BLaER1 (cell line): ENCODE data around the gene ZMYND10.
A peak's percentile ranks its signal among the peaks of the same experiment; 100 is the strongest.

Experiments
- H3K27ac ChIP-seq: shearing (Covaris generic); formaldehyde crosslinking; 2 replicates; pipeline ENCODE4 v1.8.1; 2022
- H3K27me3 ChIP-seq: shearing (Covaris generic); formaldehyde crosslinking; 2 replicates; pipeline ENCODE4 v1.8.1; 2022
- H3K36me3 ChIP-seq: shearing (Covaris generic); formaldehyde crosslinking; 2 replicates; pipeline ENCODE4 v1.8.1; 2022
- H3K4me1 ChIP-seq: shearing (Covaris generic); formaldehyde crosslinking; 2 replicates; pipeline ENCODE4 v1.8.1; 2022
- H3K4me2 ChIP-seq: shearing (Covaris generic); formaldehyde crosslinking; 2 replicates; pipeline ENCODE4 v1.8.1; 2022
- H3K4me3 ChIP-seq: shearing (Covaris generic); formaldehyde crosslinking; 2 replicates; pipeline ENCODE4 v1.8.1; 2022
- H3K9ac ChIP-seq: shearing (Covaris generic); formaldehyde crosslinking; 2 replicates; pipeline ENCODE4 v1.8.1; 2022
- H3K9me3 ChIP-seq: shearing (Covaris generic); formaldehyde crosslinking; 2 replicates; pipeline ENCODE4 v1.8.1; 2022
- H4K20me1 ChIP-seq: shearing (Covaris generic); formaldehyde crosslinking; 2 replicates; pipeline ENCODE4 v1.8.1; 2022
- Cebpa-rat ChIP-seq: shearing (Covaris generic); IDR thresholded peaks from 2 replicates; pipeline ENCODE4 v1.8.1; 2022

ZMYND10 gene

GRCh38 chr3:50345586-50346234 lies at the start of gene ZMYND10:
ZMYND10 (minus strand) TSS chr3:50345732; CDS start chr3:50345579, 153 bp downstream.
- no peaks in the 10 kb centered on the region for H3K9me3 ChIP-seq
- peak within 1 kb of the TSS; percentile 84 for H3K4me2 ChIP-seq
- H4K20me1 ChIP-seq = peaks cover 10% of the 10 kb centered on the region; the same call in 1 of the 2 replicates
- peaks cover 23% of the 10 kb centered on the region for H3K27me3 ChIP-seq
- no peak for TF ChIP-seq Cebpa-rat
- peak within 1 kb of the TSS; percentile 49 for H3K4me3 ChIP-seq
- H3K4me1 ChIP-seq = peaks cover 65% of the 10 kb centered on the region
- no peak within 1 kb of the TSS for H3K27ac ChIP-seq
- H3K36me3 ChIP-seq = peaks cover 21% of the 10 kb centered on the region
- H3K9ac ChIP-seq = peak within 1 kb of the TSS; percentile 39; the same call in 1 of the 2 replicates

DNA sequence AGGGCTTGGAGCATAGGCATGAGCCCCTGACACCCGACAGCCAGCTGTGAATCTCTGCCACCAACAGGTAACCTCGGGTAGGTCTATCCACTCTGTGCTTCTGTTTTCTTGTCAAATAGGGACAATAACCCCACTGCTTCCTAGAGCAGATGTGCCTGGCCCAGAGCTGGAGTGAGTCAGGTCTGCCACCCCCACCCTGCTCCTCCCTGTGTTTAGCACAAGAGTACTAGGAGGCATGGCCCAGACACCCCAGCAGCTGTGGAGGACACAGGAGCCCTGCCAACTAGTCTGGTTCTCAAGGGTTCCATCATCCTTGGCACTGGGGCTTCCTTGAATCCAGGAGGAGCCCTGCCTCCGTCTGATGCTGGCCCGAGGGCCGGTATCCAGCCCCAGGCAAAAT lies 47.5 kb upstream of the ZMYND10 start:
- H3K4me1 ChIP-seq = peaks cover 33% of the 10 kb centered on the region
- no peaks in the 10 kb centered on the region; the same call in 1 of the 2 replicates for H4K20me1 ChIP-seq
- no peak overlapping the region for H3K9ac ChIP-seq
- no peaks in the 10 kb centered on the region for H3K9me3 ChIP-seq
- no peaks in the 10 kb centered on the region for H3K36me3 ChIP-seq
- no peak overlapping the region for H3K27ac ChIP-seq
- H3K4me2 ChIP-seq = no peak overlapping the region
- no peaks in the 10 kb centered on the region for H3K27me3 ChIP-seq
- TF ChIP-seq Cebpa-rat = no peak
- no peak overlapping the region for H3K4me3 ChIP-seq

- Histone ChIP-seq H3K36me3 (no peaks in the 10 kb centered on the region), H3K27ac (no peak overlapping the region), H3K9ac (no peak overlapping the region), H3K4me1 (peaks cover 24% of the 10 kb centered on the region), H3K9me3 (no peaks in the 10 kb centered on the region), H3K4me2 (peak overlapping the region; percentile 22; the same call in 1 of the 2 replicates), H4K20me1 (no peaks in the 10 kb centered on the region; the same call in 1 of the 2 replicates), H3K4me3 (no peak overlapping the region), H3K27me3 (no peaks in the 10 kb centered on the region)
- TF ChIP-seq Cebpa-rat = no peak
Observed at GRCh38 chr3:50392101-50392715, 46.7 kb upstream of the ZMYND10 start.

DNA sequence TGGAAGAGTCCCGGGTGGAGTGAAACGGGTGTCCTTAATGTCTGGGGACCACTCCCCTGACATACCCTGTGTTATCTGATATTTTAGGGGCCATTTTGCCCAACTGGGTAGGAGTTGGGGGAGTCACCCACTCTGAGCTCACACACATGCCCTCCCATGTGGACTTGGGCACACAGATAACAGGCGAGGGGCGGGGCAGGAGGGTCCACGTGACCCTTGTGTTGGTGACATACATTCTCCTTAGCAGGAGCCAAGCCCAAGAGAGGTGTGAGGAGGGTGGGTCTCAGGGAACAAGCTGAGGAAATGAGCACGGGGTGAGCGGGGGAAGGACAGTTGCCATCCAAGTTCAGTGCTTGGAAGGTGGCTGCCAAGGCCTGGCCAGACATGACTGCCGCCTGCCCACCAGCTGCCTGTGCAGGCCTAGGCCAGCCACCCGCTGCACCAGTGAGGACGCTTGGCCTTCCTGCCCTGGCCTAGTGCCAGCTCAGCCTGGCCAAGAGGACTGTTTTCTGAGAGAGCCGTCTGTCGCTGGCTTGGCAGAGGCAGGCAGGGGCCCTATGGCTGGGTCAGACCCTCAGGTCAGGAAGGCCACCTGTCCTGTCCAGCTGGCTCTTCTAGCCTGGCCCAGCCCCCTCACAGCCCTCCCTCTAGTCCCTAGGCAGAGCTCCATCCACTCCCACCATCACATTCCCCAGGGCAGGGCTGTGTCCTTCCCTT lies 45.1 kb upstream of the ZMYND10 start:
- H3K9me3 ChIP-seq = no peaks in the 10 kb centered on the region
- no peak for TF ChIP-seq Cebpa-rat
- no peaks in the 10 kb centered on the region; the same call in 1 of the 2 replicates for H4K20me1 ChIP-seq
- H3K4me1 ChIP-seq = peaks cover 16% of the 10 kb centered on the region
- H3K4me2 ChIP-seq = no peak overlapping the region
- H3K27me3 ChIP-seq = no peaks in the 10 kb centered on the region
- H3K4me3 ChIP-seq = no peak overlapping the region
- H3K9ac ChIP-seq = no peak overlapping the region
- no peak overlapping the region for H3K27ac ChIP-seq
- H3K36me3 ChIP-seq = no peaks in the 10 kb centered on the region

DNA sequence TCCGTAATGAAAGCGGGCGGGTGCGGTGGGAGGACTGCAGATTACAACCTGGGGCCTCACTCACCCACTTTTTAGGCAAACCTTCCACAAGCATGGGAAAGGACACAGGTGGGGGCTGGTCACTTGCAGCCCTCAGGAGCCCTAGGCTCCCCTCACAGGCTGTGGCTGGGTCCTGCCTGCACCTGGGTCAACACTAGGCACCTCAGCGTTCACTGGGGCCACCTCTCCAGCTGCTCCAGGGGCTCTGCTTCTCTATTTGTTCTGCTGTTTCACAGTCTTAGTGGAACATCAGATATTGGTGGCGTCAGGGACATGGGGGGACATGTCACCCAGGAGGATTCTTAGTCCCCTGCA lies 43.9 kb upstream of the ZMYND10 start:
- H3K27me3 ChIP-seq = no peaks in the 10 kb centered on the region
- H4K20me1 ChIP-seq = no peaks in the 10 kb centered on the region; the same call in 1 of the 2 replicates
- no peak overlapping the region for H3K4me2 ChIP-seq
- H3K27ac ChIP-seq = no peak overlapping the region
- no peak for TF ChIP-seq Cebpa-rat
- H3K4me3 ChIP-seq = no peak overlapping the region
- peaks cover 12% of the 10 kb centered on the region; the same call in 1 of the 2 replicates for H3K4me1 ChIP-seq
- H3K9ac ChIP-seq = no peak overlapping the region
- H3K36me3 ChIP-seq = no peaks in the 10 kb centered on the region
- no peaks in the 10 kb centered on the region for H3K9me3 ChIP-seq

DNA sequence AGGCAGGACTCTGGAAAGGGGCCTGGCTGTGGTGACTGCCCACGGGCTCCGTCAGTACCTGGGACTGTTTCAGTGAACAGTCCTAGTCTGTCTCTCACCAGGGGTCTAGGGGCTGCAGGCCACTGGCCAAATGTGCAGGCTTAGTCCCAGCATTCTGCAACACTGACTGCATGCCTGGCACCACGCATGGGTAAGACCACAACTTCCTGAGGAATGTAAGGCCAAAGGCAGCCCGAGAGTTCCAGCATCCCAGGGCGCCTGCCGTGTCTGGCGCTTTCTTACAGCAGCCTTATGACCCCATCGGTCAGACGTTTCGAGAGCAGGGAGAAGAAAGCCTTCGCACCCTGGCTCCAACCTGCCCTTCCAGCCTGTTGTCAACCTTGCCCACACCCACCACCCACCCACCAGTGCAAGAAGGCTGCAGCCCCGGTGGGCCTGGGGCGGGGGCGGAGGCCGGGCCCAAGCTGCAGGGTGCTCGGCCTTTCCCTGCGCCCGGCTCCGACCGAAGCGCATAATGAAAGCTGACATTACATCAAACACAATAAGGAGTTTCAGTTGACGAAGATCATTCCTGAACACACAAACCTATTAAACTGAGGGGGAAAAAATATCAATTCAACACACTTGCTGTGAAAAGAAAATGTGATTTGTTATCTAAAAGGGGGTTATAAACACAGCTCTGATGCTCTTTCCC lies 43.3 kb upstream of the ZMYND10 start:
- H3K4me2 ChIP-seq = no peak overlapping the region
- no peaks in the 10 kb centered on the region for H3K27me3 ChIP-seq
- no peak overlapping the region for H3K4me3 ChIP-seq
- H3K9ac ChIP-seq = no peak overlapping the region
- H3K36me3 ChIP-seq = no peaks in the 10 kb centered on the region
- H3K9me3 ChIP-seq = no peaks in the 10 kb centered on the region
- no peaks in the 10 kb centered on the region; the same call in 1 of the 2 replicates for H4K20me1 ChIP-seq
- H3K4me1 ChIP-seq = peaks cover 12% of the 10 kb centered on the region; the same call in 1 of the 2 replicates
- H3K27ac ChIP-seq = no peak overlapping the region
- no peak for TF ChIP-seq Cebpa-rat

GRCh38 chr3:50388016-50388719 lies 42.6 kb upstream of the ZMYND10 start:
- Histone ChIP-seq H3K27me3 (no peaks in the 10 kb centered on the region), H3K36me3 (no peaks in the 10 kb centered on the region), H3K9me3 (no peaks in the 10 kb centered on the region), H3K4me3 (no peak overlapping the region), H3K4me1 (peaks cover 12% of the 10 kb centered on the region; the same call in 1 of the 2 replicates), H3K4me2 (no peak overlapping the region), H3K27ac (no peak overlapping the region), H3K9ac (no peak overlapping the region), H4K20me1 (no peaks in the 10 kb centered on the region; the same call in 1 of the 2 replicates)
- TF ChIP-seq Cebpa-rat = no peak

- Histone ChIP-seq H3K4me1 (peaks cover 7% of the 10 kb centered on the region), H3K36me3 (no peaks in the 10 kb centered on the region), H3K9ac (no peak overlapping the region), H3K27ac (no peak overlapping the region), H3K9me3 (no peaks in the 10 kb centered on the region), H3K4me3 (no peak overlapping the region), H3K4me2 (no peak overlapping the region), H3K27me3 (no peaks in the 10 kb centered on the region), H4K20me1 (no peaks in the 10 kb centered on the region)
- no peak for TF ChIP-seq Cebpa-rat
Observed at GRCh38 chr3:50385754-50386153, 40.2 kb upstream of the ZMYND10 start.

DNA sequence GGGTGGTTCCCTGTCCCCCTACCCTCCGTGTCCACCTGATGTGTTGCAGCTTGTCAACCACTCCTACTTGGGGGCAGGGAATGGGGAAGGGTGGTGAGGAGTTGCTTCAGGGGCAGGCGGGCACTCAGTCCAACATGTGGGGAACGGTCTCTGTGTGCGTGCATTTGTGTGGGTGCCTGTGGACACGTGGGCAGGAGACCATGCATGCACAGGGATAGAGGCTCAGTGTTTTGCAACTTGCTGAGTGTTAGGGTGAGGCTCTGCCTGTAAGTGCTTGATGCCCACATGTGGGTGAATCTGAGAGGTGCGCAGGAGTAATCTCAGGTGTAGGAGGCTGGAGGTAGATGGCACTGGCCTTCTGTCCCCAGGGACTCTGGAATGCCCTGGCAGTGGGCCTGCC lies 38.2 kb upstream of the ZMYND10 start:
- H3K9me3 ChIP-seq = no peaks in the 10 kb centered on the region
- no peak overlapping the region for H3K4me3 ChIP-seq
- H3K27me3 ChIP-seq = no peaks in the 10 kb centered on the region
- no peaks in the 10 kb centered on the region for H3K36me3 ChIP-seq
- no peak overlapping the region for H3K27ac ChIP-seq
- no peak overlapping the region for H3K4me2 ChIP-seq
- peaks cover 11% of the 10 kb centered on the region for H3K4me1 ChIP-seq
- no peak overlapping the region for H3K9ac ChIP-seq
- TF ChIP-seq Cebpa-rat = no peak
- no peaks in the 10 kb centered on the region for H4K20me1 ChIP-seq
